Spleen (tissue), 11 donors: ENCODE measurements around the gene RPL31. TPM values are rescaled to one million over a fixed set of nuclear protein-coding genes. Genes with fewer than 3 reads are reported as not detected.

ENCODE experiments used
- DNase-seq: peaks from one replicate; pipeline ENCODE4 v3.0.0-alpha.2; 2020
- H3K27ac ChIP-seq, 8 donors: fragments of 200-600 bp; sonication (generic) in 7 of 8; 1 replicate in 4 of 8; 2 replicates in 4 of 8; pipeline versions ENCODE4 v1.5.0 to v1.8.0; 2016 to 2021; ENCODE audit warnings: inconsistent platforms in 4 of 8, mild to moderate bottlenecking in 4 of 8, moderate library complexity in 1 of 8
- H3K27me3 ChIP-seq, 7 donors: fragments of 200-600 bp; sonication (generic) in 6 of 7; replicated peaks in 1 of 7; 1 replicate in 4 of 7; 2 replicates in 3 of 7; pipeline versions ENCODE4 v1.5.0 to v1.8.0; 2016 to 2021; ENCODE audit warnings: inconsistent platforms in 3 of 7, mild to moderate bottlenecking in 1 of 7
- H3K36me3 ChIP-seq, 6 donors: fragments of 200-600 bp; sonication (generic) in 5 of 6; 1 replicate in 4 of 6; 2 replicates in 2 of 6; pipeline versions ENCODE4 v1.5.0 to v1.8.0; 2016 to 2021; ENCODE audit warnings: inconsistent platforms in 2 of 6
- H3K4me1 ChIP-seq, 6 donors: fragments of 200-600 bp; sonication (generic) in 5 of 6; 1 replicate in 3 of 6; 2 replicates in 3 of 6; pipeline versions ENCODE4 v1.5.0 to v1.8.0; 2016 to 2021; ENCODE audit warnings: inconsistent platforms in 3 of 6
- H3K4me3 ChIP-seq, 8 donors: fragments of 200-600 bp; sonication (generic) in 7 of 8; 1 replicate in 4 of 8; 2 replicates in 4 of 8; pipeline versions ENCODE4 v1.5.0 to v1.8.0; 2016 to 2021; ENCODE audit warnings: inconsistent platforms in 4 of 8, mild to moderate bottlenecking in 4 of 8, moderate library complexity in 2 of 8
- H3K9me3 ChIP-seq, 8 donors: fragments of 200-600 bp; sonication (generic) in 7 of 8; 1 replicate in 4 of 8; 2 replicates in 4 of 8; pipeline versions ENCODE4 v1.5.0 to v1.8.0; 2016 to 2021; ENCODE audit warnings: inconsistent platforms in 4 of 8
- POLR2A ChIP-seq, 3 donors: fragments of 450-650 bp; IDR thresholded peaks; one replicate each; pipeline ENCODE4 v1.5.1; 2017; ENCODE audit warnings: antibody characterized with exemption in 3 of 3, mild to moderate bottlenecking in 1 of 3
- POLR2AphosphoS5 ChIP-seq, 3 donors: sonication (generic); formaldehyde crosslinking; IDR thresholded peaks; one replicate each; pipeline ENCODE4 v1.5.1; 2017; ENCODE audit warnings: antibody characterized with exemption in 3 of 3
- WGBS, 5 donors: extraction: QIAGEN DNeasy Blood & Tissue Kit in 3 of 5; methylation state at CpG; one replicate each; pipeline versions ENCODE4 v1.1.5 to v1.1.7; 2013 to 2018; 5-methylcytosine and 5-hydroxymethylcytosine counted together
- intact Hi-C: fragments of 100-400 bp; cut with DNase I; formaldehyde crosslinking; loops from one replicate; pipeline ENCODE4 v1.15.0; 2023; ENCODE audit warnings: low total_unique reads
- polyA plus RNA-seq, 3 donors: library from polyadenylated mRNA; stranded (reverse); fragments of 200-250 nt; gene quantifications; one replicate each; pipeline ENCODE4 v1.2.1, GENCODE V29; 2013
- total RNA-seq, 7 donors: library from RNA; depleted of rRNA in 3 of 7; stranded (reverse); fragments of >200 nt in 3 of 7; fragmentation: NEBNext Ultra II Directional in 4 of 7; extraction: Animal tissue kit (Norgen Biotek cat#: 25700) in 4 of 7; gene quantifications; one replicate each; pipeline versions ENCODE4 v1.1.0 to v1.2.1, GENCODE V29; 2016 to 2021
- TF ChIP-seq, protein P1 (sequence below), 11 experiments: fragments of 200-600 bp in 7 of 11; fragments of 450-650 bp in 4 of 11; sonication (generic) in 4 of 11; IDR thresholded peaks in 8 of 11; conservative IDR thresholded peaks in 3 of 11; 1 replicate in 7 of 11; 2 replicates in 4 of 11; pipeline versions ENCODE4 v1.4.0 to v1.8.0; 2016 to 2021; ENCODE audit warnings: antibody characterized with exemption in 11 of 11, inconsistent platforms in 4 of 11, mild to moderate bottlenecking in 1 of 11
- donor health status: healthy with polysubstance abuse.
- donor health status: DM: no; HTN: no; CAD: no; lungs with moderate emphysema.
- donor health status: DM: no; HTN: no; CAD: no.
- donor health status: Bipolar disorder and iron deficiency.
- donor health status: healthy.
- donor health status: DM: no; HTN: no; CAD: no.
- donor health status: DM: yes; HTN: yes; CAD: no.

Gene RPL31
- total and polyA plus RNA-seq, 10 donors = 876 to 10,502 (median 1,250) TPM

DNA sequence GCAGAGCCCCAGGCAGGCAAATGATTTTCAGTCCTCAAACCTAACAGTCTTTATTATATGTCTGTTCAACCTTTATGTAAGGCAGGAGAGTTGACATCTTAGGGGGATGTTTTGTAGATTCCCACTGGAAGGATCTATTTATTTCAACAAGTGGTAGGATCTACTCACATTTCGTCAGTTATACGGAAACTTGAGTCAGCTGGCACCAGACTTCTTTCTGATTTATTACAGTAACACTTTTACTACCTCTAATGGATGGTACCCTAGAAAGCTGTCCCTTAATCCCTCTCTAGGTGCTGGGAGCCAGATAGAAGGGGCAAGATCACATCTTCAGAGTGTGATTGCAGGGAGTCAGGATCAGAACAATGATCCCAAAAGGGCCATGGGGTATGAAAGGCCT lies 2.1 kb upstream of the RPL31 start:
- Histone ChIP-seq H3K27ac (no peak overlapping the region), H3K27me3 (no peaks in the 10 kb centered on the region)

DNA sequence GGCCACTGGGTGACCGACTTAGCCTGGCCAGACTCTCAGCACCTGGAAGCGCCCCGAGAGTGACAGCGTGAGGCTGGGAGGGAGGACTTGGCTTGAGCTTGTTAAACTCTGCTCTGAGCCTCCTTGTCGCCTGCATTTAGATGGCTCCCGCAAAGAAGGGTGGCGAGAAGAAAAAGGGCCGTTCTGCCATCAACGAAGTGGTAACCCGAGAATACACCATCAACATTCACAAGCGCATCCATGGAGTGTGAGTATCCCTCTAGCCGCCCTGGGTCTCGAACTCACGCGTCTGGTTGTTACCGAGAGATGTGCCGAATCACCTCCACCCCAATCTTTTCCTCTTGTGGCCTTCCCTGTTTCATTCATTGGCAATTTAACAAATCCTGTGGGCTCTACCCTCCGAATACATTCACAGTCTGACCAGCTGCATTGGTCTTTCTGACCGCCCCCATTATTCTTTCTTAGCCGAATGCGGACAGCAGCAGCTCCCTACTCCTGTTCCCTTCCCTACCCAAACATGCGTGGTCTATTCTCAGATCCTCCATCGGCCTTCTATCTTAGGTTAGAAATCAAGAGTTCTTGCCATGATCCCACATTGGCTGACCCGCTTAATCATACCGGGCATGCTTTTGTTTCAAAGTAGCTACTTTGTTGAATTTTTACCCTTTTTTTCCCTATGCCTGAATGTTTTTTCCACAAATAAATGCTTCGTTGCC lies 631 bp downstream of the RPL31 start:
- intact Hi-C loops = no loop called here
- H3K27me3 ChIP-seq = no peaks in the 10 kb centered on the region
- DNase-seq = no peak
- H3K9me3 ChIP-seq = no peaks in the 10 kb centered on the region
- H3K27ac ChIP-seq = peak overlapping the region; percentile 79 to 91 (median 88)
- peaks cover 12 to 60% (median 44%) of the 10 kb centered on the region in 6 donors for H3K4me1 ChIP-seq
- no peak for TF ChIP-seq POLR2A (IDR thresholded peaks at IDR 0.05)
- H3K4me3 ChIP-seq = peak overlapping the region; percentile 51 to 91 (median 84)
- peaks cover 0 to 46% (median 42%) of the 10 kb centered on the region in 6 donors for H3K36me3 ChIP-seq
- WGBS, 5 donors = 2 to 3% (median 3%) methylated on average over 20 to 26 of the region's 26 CpGs

More for the DNA sequence above, 2.1 kb upstream of the RPL31 start:
- Histone ChIP-seq H3K36me3 (peaks cover 0 to 28% (median 15%) of the 10 kb centered on the region in 6 donors), H3K4me3 (no peak overlapping the region), H3K9me3 (no peaks in the 10 kb centered on the region), H3K4me1 (peaks cover 12 to 32% (median 27%) of the 10 kb centered on the region in 6 donors)
- intact Hi-C loops = loop anchor here (10.0 kb wide), 1 partner anchor 735 kb away; no protein-coding TSS in a partner anchor
- TF ChIP-seq POLR2A (IDR thresholded peaks at IDR 0.05) (no peak), POLR2AphosphoS5 (IDR thresholded peaks at IDR 0.05) (no peak)
- TF ChIP-seq, protein P1, sequence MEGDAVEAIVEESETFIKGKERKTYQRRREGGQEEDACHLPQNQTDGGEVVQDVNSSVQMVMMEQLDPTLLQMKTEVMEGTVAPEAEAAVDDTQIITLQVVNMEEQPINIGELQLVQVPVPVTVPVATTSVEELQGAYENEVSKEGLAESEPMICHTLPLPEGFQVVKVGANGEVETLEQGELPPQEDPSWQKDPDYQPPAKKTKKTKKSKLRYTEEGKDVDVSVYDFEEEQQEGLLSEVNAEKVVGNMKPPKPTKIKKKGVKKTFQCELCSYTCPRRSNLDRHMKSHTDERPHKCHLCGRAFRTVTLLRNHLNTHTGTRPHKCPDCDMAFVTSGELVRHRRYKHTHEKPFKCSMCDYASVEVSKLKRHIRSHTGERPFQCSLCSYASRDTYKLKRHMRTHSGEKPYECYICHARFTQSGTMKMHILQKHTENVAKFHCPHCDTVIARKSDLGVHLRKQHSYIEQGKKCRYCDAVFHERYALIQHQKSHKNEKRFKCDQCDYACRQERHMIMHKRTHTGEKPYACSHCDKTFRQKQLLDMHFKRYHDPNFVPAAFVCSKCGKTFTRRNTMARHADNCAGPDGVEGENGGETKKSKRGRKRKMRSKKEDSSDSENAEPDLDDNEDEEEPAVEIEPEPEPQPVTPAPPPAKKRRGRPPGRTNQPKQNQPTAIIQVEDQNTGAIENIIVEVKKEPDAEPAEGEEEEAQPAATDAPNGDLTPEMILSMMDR (IDR thresholded peaks at IDR 0.05 in 8 of 11, conservative IDR thresholded peaks at IDR 0.05 in 3 of 11) = no peak
- 90 to 99% (median 95%) methylated on average over 2 of the region's 2 CpGs for WGBS, 5 donors
- DNase-seq = no peak

GRCh38 chr2:101003278-101003775 lies 1.2 kb downstream of the RPL31 start:
- Histone ChIP-seq H3K27ac (peak overlapping the region in 6 of 8 donors; percentile 88 to 91 (median 90)), H3K9me3 (no peaks in the 10 kb centered on the region), H3K4me1 (peaks cover 12 to 66% (median 45%) of the 10 kb centered on the region in 6 donors), H3K4me3 (peak overlapping the region; percentile 51 to 91 (median 84)), H3K27me3 (no peaks in the 10 kb centered on the region), H3K36me3 (peaks cover 0 to 53% (median 47%) of the 10 kb centered on the region in 6 donors)
- intact Hi-C loops = no loop called here
- TF ChIP-seq POLR2AphosphoS5 (IDR thresholded peaks at IDR 0.05) = peak in 1 of 3 donors; percentile 22
- TF ChIP-seq, protein P1 (IDR thresholded peaks at IDR 0.05 in 8 of 11, conservative IDR thresholded peaks at IDR 0.05 in 3 of 11) = no peak
- no peak for TF ChIP-seq POLR2A (IDR thresholded peaks at IDR 0.05)
- WGBS, 5 donors = 38 to 57% (median 40%) methylated on average over 12 of the region's 12 CpGs
- DNase-seq = no peak

GRCh38 chr2:101004620-101005325 lies 2.7 kb downstream of the RPL31 start:
- peaks cover 12 to 67% (median 45%) of the 10 kb centered on the region in 6 donors for H3K4me1 ChIP-seq

More at GRCh38 chr2:101004620-101005325, 2.7 kb downstream of the RPL31 start:
- Histone ChIP-seq H3K4me3 (no peak overlapping the region), H3K27me3 (no peaks in the 10 kb centered on the region), H3K9me3 (no peaks in the 10 kb centered on the region), H3K36me3 (peaks cover 0 to 67% (median 61%) of the 10 kb centered on the region in 6 donors), H3K27ac (peak overlapping the region in 2 of 8 donors; percentile 16 to 91)
- intact Hi-C loops = no loop called here
- TF ChIP-seq POLR2AphosphoS5 (IDR thresholded peaks at IDR 0.05) (no peak), POLR2A (IDR thresholded peaks at IDR 0.05) (no peak)
- TF ChIP-seq, protein P1 (IDR thresholded peaks at IDR 0.05 in 8 of 11, conservative IDR thresholded peaks at IDR 0.05 in 3 of 11) = no peak
- DNase-seq = no peak
- WGBS, 5 donors = 88 to 93% (median 89%) methylated on average over 11 to 12 of the region's 12 CpGs
